ENCODE results near the gene STAB2. TPM values are rescaled to one million over a fixed set of nuclear protein-coding genes. Genes with fewer than 3 reads are reported as not detected.

Gene STAB2
- total and polyA plus RNA-seq, 2 donors (not counting 1 experiment from before 2014, with no cell fraction given), result not detected

DNA sequence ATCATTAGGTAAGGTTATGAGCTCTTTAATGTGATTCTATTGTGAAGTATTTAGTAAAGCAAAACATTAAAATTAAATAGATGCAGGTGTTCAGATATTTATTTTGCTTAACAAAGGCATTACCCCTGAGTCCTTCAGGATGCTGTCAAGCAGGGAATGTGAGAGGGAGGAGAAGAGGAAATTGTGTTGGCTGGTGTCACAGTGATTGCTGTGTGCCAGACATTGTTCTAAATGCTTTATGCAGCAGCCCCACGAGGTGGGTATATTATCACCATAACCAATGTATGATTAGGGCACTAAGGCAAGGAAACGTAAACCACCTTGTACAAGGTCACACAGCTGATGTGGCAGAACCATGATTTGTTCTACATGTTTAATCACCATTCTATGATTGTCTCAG, 80.1 kb downstream of the STAB2 start:
- ATAC-seq (ENCODE audit: low read depth) (no peak), DNase-seq (no peak)
- Histone ChIP-seq H3K36me3 (replicated peaks in 1 of 2; ENCODE audit: control extremely low read depth in 1 of 2, control insufficient read depth in 1 of 2, extremely low read depth in 1 of 2, insufficient read depth in 2 of 2, low read length in 1 of 2) (no peaks in the 10 kb centered on the region), H2AFZ (ENCODE audit: insufficient read depth, low read depth, low read length, poor library complexity, severe bottlenecking) (no peak overlapping the region), H3K27me3 (replicated peaks in 1 of 4; ENCODE audit: control extremely low read depth in 1 of 4, control insufficient read depth in 3 of 4, insufficient read depth in 4 of 4, low read length in 3 of 4) (no peaks in the 10 kb centered on the region), H3K27ac (ENCODE audit: low read length in 2 of 2) (no peak overlapping the region), H3K4me2 (replicated peaks; ENCODE audit: low read depth, low read length, poor library complexity, severe bottlenecking) (no peak overlapping the region), H4K20me1 (ENCODE audit: control insufficient read depth, insufficient read depth, low read length, poor library complexity, severe bottlenecking) (no peaks in the 10 kb centered on the region), H3K79me2 (ENCODE audit: control insufficient read depth, insufficient read depth, low read length) (no peaks in the 10 kb centered on the region), H3K9ac (ENCODE audit: low read length) (no peak overlapping the region), H3K4me1 (ENCODE audit: control insufficient read depth in 2 of 2, insufficient read depth in 2 of 2, low read length in 2 of 2) (no peaks in the 10 kb centered on the region), H3K4me3 (ENCODE audit: control extremely low read depth in 1 of 5, extremely low read depth in 1 of 5, insufficient read depth in 1 of 5, low read depth in 2 of 5, low read length in 4 of 5) (no peak overlapping the region), H3K9me3 (ENCODE audit: control extremely low read depth in 1 of 3, control insufficient read depth in 2 of 3, insufficient read depth in 1 of 3, low read length in 2 of 3) (no peaks in the 10 kb centered on the region)
- Mint-ChIP-seq H3K4me3 (no peak overlapping the region), H3K9me3 (ENCODE audit: insufficient read depth) (no peaks in the 10 kb centered on the region), H3K27me3 (peaks cover 10% of the 10 kb centered on the region), H3K4me1 (no peaks in the 10 kb centered on the region), H3K27ac (no peak overlapping the region)
- no peak for TF ChIP-seq EZH2 (IDR thresholded peaks at IDR 0.05; ENCODE audit: borderline replicate concordance, insufficient read depth, low read depth, low read length, poor library complexity, severe bottlenecking)
- TF ChIP-seq, protein P1, sequence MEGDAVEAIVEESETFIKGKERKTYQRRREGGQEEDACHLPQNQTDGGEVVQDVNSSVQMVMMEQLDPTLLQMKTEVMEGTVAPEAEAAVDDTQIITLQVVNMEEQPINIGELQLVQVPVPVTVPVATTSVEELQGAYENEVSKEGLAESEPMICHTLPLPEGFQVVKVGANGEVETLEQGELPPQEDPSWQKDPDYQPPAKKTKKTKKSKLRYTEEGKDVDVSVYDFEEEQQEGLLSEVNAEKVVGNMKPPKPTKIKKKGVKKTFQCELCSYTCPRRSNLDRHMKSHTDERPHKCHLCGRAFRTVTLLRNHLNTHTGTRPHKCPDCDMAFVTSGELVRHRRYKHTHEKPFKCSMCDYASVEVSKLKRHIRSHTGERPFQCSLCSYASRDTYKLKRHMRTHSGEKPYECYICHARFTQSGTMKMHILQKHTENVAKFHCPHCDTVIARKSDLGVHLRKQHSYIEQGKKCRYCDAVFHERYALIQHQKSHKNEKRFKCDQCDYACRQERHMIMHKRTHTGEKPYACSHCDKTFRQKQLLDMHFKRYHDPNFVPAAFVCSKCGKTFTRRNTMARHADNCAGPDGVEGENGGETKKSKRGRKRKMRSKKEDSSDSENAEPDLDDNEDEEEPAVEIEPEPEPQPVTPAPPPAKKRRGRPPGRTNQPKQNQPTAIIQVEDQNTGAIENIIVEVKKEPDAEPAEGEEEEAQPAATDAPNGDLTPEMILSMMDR (IDR thresholded peaks at IDR 0.05), result no peak
- ChIA-PET POLR2A (no interaction called here), CTCF (no interaction called here)
- intact Hi-C loops (cut with micrococcal nuclease), result no loop called here
- no CpG with 5 or more reads among the region's 2 CpGs for WGBS (ENCODE audit: insufficient coverage)

DNA sequence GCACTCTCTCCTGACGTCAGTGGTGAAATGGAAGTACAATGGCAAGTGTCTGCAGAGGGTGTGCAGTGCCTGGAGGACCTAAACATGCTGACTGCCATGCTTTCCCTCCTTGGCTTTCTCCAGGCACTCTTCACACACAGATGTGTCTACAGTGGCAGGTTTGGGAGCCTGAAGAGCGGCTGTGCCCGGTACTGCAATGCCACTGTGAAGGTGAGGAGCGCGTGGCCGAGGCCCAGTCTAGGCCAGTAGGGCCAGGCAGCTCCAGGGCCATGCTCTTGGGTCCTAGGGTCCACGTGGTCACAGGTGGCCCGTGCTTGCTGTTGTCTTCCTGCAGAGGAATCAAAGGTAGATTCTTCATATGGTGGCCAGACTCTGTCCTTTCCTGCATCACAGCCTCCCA, 81.4 kb downstream of the STAB2 start:
- Histone ChIP-seq H3K4me3 (ENCODE audit: control extremely low read depth in 1 of 5, extremely low read depth in 1 of 5, insufficient read depth in 1 of 5, low read depth in 2 of 5, low read length in 4 of 5) (no peak overlapping the region), H3K27me3 (replicated peaks in 1 of 4; ENCODE audit: control extremely low read depth in 1 of 4, control insufficient read depth in 3 of 4, insufficient read depth in 4 of 4, low read length in 3 of 4) (no peaks in the 10 kb centered on the region), H4K20me1 (ENCODE audit: control insufficient read depth, insufficient read depth, low read length, poor library complexity, severe bottlenecking) (no peaks in the 10 kb centered on the region), H3K4me1 (ENCODE audit: control insufficient read depth in 2 of 2, insufficient read depth in 2 of 2, low read length in 2 of 2) (no peaks in the 10 kb centered on the region), H3K9ac (ENCODE audit: low read length) (no peak overlapping the region), H3K36me3 (replicated peaks in 1 of 2; ENCODE audit: control extremely low read depth in 1 of 2, control insufficient read depth in 1 of 2, extremely low read depth in 1 of 2, insufficient read depth in 2 of 2, low read length in 1 of 2) (no peaks in the 10 kb centered on the region), H3K79me2 (ENCODE audit: control insufficient read depth, insufficient read depth, low read length) (no peaks in the 10 kb centered on the region), H2AFZ (ENCODE audit: insufficient read depth, low read depth, low read length, poor library complexity, severe bottlenecking) (no peak overlapping the region), H3K4me2 (replicated peaks; ENCODE audit: low read depth, low read length, poor library complexity, severe bottlenecking) (no peak overlapping the region), H3K27ac (ENCODE audit: low read length in 2 of 2) (no peak overlapping the region), H3K9me3 (ENCODE audit: control extremely low read depth in 1 of 3, control insufficient read depth in 2 of 3, insufficient read depth in 1 of 3, low read length in 2 of 3) (no peaks in the 10 kb centered on the region)
- Mint-ChIP-seq H3K27me3 (peaks cover 10% of the 10 kb centered on the region), H3K4me1 (no peaks in the 10 kb centered on the region), H3K9me3 (ENCODE audit: insufficient read depth) (no peaks in the 10 kb centered on the region), H3K27ac (no peak overlapping the region), H3K4me3 (no peak overlapping the region)
- no peak for TF ChIP-seq EZH2 (IDR thresholded peaks at IDR 0.05; ENCODE audit: borderline replicate concordance, insufficient read depth, low read depth, low read length, poor library complexity, severe bottlenecking)
- TF ChIP-seq, protein P1 (IDR thresholded peaks at IDR 0.05), result no peak
- 91% methylated on average over 8 of the region's 8 CpGs for WGBS (ENCODE audit: insufficient coverage)
- ChIA-PET POLR2A (no interaction called here), CTCF (no interaction called here)
- intact Hi-C loops (cut with micrococcal nuclease), result no loop called here
- no peak for DNase-seq
- no peak for ATAC-seq (ENCODE audit: low read depth)
